Fibroblast of lung (primary cell): Measurements from ENCODE around the gene PGA5. TPM values are rescaled to one million over a fixed set of nuclear protein-coding genes. Genes with fewer than 3 reads are reported as not detected.

Experiments used
- DNase-seq, 2 donors: peaks; one replicate each; pipeline versions ENCODE4 v3.0.0 to v3.0.0-alpha.2; 2010; ENCODE audit warnings: low read depth in 2 of 2
- H2AFZ ChIP-seq: 2 replicates; pipeline ENCODE4 v1.5.1; 2012; ENCODE audit warnings: low read length, control low read depth, inconsistent platforms
- H3K27ac ChIP-seq: 2 replicates; pipeline ENCODE4 v1.5.1; 2011; ENCODE audit warnings: low read length, control low read depth; ENCODE audit not compliant: insufficient read depth
- H3K27me3 ChIP-seq: 2 replicates; pipeline ENCODE4 v1.5.1; 2011; ENCODE audit warnings: mild to moderate bottlenecking, low read length; ENCODE audit not compliant: control insufficient read depth, insufficient read depth
- H3K36me3 ChIP-seq: 2 replicates; pipeline ENCODE4 v1.5.1; 2011; ENCODE audit warnings: low read length; ENCODE audit not compliant: control insufficient read depth, insufficient read depth
- H3K4me1 ChIP-seq: 2 replicates; pipeline ENCODE4 v1.5.1; 2011; ENCODE audit warnings: low read length; ENCODE audit not compliant: control insufficient read depth, insufficient read depth; ENCODE audit errors: extremely low read depth
- H3K4me2 ChIP-seq: 2 replicates; pipeline ENCODE4 v1.5.1; 2011; ENCODE audit warnings: low read length, control low read depth; ENCODE audit not compliant: insufficient read depth; ENCODE audit errors: extremely low read depth
- H3K4me3 ChIP-seq, 4 experiments: fragments of 200-600 bp in 1 of 4; sonication (generic) in 1 of 4; replicated peaks in 1 of 4; 2 replicates each; pipeline ENCODE4 v1.5.1; 2011 to 2016; ENCODE audit warnings: low read length in 4 of 4, low read depth in 3 of 4, mild to moderate bottlenecking in 3 of 4, control low read depth in 2 of 4, inconsistent platforms in 1 of 4, mixed read lengths in 1 of 4; ENCODE audit not compliant: insufficient read depth in 1 of 4; ENCODE audit errors: control extremely low read depth in 1 of 4
- H3K79me2 ChIP-seq: 2 replicates; pipeline ENCODE4 v1.5.1; 2012; ENCODE audit warnings: mild to moderate bottlenecking, low read length, inconsistent platforms; ENCODE audit not compliant: control insufficient read depth, insufficient read depth
- H3K9ac ChIP-seq: 2 replicates; pipeline ENCODE4 v1.5.1; 2011; ENCODE audit warnings: mild to moderate bottlenecking, low read length, control low read depth; ENCODE audit not compliant: insufficient read depth
- H3K9me3 ChIP-seq: 2 replicates; pipeline ENCODE4 v1.5.1; 2012; ENCODE audit warnings: low read depth, low read length; ENCODE audit not compliant: control insufficient read depth, insufficient read depth
- H4K20me1 ChIP-seq: 2 replicates; pipeline ENCODE4 v1.5.1; 2011; ENCODE audit warnings: low read length; ENCODE audit not compliant: control insufficient read depth, insufficient read depth; ENCODE audit errors: extremely low read depth
- EZH2 ChIP-seq: IDR thresholded peaks from 2 replicates; pipeline ENCODE4 v1.5.1; 2012; ENCODE audit warnings: low read length, control low read depth, mild to moderate bottlenecking; ENCODE audit errors: missing control alignments
- polyA plus RNA-seq, 2 donors: library from polyadenylated mRNA; depleted of rRNA in 1 of 2; stranded (reverse) in 1 of 2; unstranded in 1 of 2; fragments of >200 nt; gene quantifications; 2 replicates each; pipeline ENCODE4 v1.2.1, GENCODE V29; 2011 to 2012; ENCODE audit warnings: missing spikeins in 1 of 2
- total RNA-seq: library from RNA; depleted of rRNA; stranded (reverse); fragments of >200 nt; gene quantifications from 2 replicates; pipeline ENCODE4 v1.2.1, GENCODE V29; 2014
- TF ChIP-seq, protein P1 (sequence below), 2 donors: IDR thresholded peaks in 1 of 2; conservative IDR thresholded peaks in 1 of 2; 1 replicate in 1 of 2; 2 replicates in 1 of 2; pipeline ENCODE4 v1.5.1; 2011 to 2012; ENCODE audit warnings: low read length in 2 of 2, control low read depth in 1 of 2, inconsistent platforms in 1 of 2, low read depth in 1 of 2, mild to moderate bottlenecking in 1 of 2

Gene PGA5
- total and polyA plus RNA-seq, 2 donors (not counting 1 experiment from before 2014, with no cell fraction given): 1.3 to 3.3 TPM

DNA sequence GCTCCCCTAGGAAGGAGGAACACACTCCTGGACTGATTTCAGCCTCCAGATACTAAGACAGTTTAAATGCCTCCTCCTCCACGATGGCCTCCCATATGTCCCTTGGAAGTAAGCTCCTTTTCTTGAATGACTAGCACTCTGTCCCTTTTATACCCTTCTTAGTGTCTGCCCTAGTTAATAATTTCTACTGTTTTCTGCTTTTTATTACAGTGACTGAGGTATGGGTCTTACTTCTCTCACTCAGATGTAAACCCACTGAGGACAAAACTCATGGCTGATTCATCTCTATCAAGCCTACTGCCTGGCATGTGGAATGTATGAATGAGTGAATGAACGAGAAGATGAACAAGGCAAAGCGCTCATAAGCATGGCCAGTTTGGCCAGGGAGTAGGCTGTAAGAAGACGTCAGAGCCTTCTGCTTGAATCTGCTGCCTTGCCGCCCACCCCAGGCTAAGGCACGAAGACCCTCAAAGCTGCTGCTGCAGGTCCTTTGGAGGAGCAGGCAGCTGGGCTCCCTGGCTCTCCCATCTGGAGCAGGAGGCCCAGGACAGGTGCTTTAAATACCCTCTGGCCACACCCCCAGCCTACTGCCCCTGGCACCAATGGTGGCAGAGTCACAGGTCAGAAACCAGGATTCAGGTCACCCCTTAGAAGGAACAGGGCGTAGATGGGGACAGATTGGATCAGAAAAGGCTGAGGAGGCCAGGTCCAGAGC is 45.8 kb upstream of the PGA5 start:
- TF ChIP-seq, protein P1, sequence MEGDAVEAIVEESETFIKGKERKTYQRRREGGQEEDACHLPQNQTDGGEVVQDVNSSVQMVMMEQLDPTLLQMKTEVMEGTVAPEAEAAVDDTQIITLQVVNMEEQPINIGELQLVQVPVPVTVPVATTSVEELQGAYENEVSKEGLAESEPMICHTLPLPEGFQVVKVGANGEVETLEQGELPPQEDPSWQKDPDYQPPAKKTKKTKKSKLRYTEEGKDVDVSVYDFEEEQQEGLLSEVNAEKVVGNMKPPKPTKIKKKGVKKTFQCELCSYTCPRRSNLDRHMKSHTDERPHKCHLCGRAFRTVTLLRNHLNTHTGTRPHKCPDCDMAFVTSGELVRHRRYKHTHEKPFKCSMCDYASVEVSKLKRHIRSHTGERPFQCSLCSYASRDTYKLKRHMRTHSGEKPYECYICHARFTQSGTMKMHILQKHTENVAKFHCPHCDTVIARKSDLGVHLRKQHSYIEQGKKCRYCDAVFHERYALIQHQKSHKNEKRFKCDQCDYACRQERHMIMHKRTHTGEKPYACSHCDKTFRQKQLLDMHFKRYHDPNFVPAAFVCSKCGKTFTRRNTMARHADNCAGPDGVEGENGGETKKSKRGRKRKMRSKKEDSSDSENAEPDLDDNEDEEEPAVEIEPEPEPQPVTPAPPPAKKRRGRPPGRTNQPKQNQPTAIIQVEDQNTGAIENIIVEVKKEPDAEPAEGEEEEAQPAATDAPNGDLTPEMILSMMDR (conservative IDR thresholded peaks at IDR 0.05 in 1 of 2, IDR thresholded peaks at IDR 0.05 in 1 of 2; ENCODE audit: low read depth in 1 of 2, low read length in 2 of 2): no peak
- no peak for TF ChIP-seq EZH2
- no peaks in the 10 kb centered on the region for H3K9me3 ChIP-seq

DNA sequence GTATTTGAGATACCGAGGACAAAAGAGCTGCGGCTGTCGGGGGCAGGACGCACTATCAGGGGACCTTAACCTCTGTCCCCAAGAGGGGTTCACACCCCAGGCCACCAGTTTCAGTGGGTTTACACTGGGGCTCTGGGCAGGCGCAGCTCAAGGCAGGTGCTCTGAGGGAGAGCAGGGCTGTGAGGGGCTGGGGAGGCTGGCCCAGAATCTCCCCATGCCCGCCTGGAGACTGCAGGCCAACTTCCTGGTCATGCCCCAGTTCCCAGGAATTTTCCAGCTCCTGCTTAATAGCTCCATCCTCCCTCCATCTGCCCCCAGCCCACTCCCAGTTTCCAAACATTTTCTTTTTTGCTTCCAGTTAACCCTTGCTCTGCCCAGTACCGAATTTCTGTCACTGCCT is 45.3 kb upstream of the PGA5 start:
- Histone ChIP-seq H3K4me1 (no peaks in the 10 kb centered on the region), H3K36me3 (no peaks in the 10 kb centered on the region), H3K9me3 (no peaks in the 10 kb centered on the region), H4K20me1 (no peaks in the 10 kb centered on the region), H3K27ac (no peak overlapping the region), H2AFZ (no peak overlapping the region), H3K4me3 (no peak overlapping the region), H3K27me3 (no peaks in the 10 kb centered on the region), H3K9ac (no peak overlapping the region), H3K79me2 (no peaks in the 10 kb centered on the region), H3K4me2 (no peak overlapping the region)
- TF ChIP-seq EZH2: no peak
- TF ChIP-seq, protein P1 (conservative IDR thresholded peaks at IDR 0.05 in 1 of 2, IDR thresholded peaks at IDR 0.05 in 1 of 2; ENCODE audit: low read depth in 1 of 2, low read length in 2 of 2): no peak
- no peak for DNase-seq

More for the DNA sequence above, 45.8 kb upstream of the PGA5 start:
- H3K36me3 ChIP-seq: no peaks in the 10 kb centered on the region
- DNase-seq: no peak
- H3K79me2 ChIP-seq: no peaks in the 10 kb centered on the region
- no peak overlapping the region for H3K27ac ChIP-seq
- H3K4me2 ChIP-seq: no peak overlapping the region
- H3K27me3 ChIP-seq: no peaks in the 10 kb centered on the region
- H3K4me1 ChIP-seq: no peaks in the 10 kb centered on the region
- H3K4me3 ChIP-seq: no peak overlapping the region
- H3K9ac ChIP-seq: no peak overlapping the region
- no peak overlapping the region for H2AFZ ChIP-seq
- H4K20me1 ChIP-seq: no peaks in the 10 kb centered on the region

DNA sequence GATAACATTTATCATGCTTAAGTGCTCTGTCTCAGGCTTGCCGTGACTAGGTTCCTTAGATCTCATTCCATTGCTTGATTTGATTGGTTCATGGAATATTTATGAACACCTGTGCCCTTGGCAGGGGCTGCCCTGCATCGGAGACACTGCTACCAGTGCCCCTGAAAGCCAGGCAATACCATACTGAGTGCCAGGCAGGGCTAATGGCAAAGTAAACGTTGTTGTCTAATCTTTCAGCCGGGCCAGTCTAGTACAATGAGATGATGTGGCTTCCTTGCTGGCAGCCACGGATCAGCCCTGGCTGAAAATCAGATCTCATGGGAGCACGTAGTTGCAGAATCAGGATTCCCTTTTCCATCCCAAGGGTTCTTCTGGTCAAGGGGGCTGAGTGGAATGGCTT is 42.6 kb upstream of the PGA5 start:
- no peaks in the 10 kb centered on the region for H3K9me3 ChIP-seq
- H3K4me1 ChIP-seq: no peaks in the 10 kb centered on the region
- no peaks in the 10 kb centered on the region for H3K36me3 ChIP-seq
- no peak for DNase-seq
- peaks cover 3% of the 10 kb centered on the region for H3K27me3 ChIP-seq
- no peak overlapping the region for H3K9ac ChIP-seq
- no peaks in the 10 kb centered on the region for H3K79me2 ChIP-seq
- H3K4me2 ChIP-seq: no peak overlapping the region
- no peaks in the 10 kb centered on the region for H4K20me1 ChIP-seq
- TF ChIP-seq, protein P1 (conservative IDR thresholded peaks at IDR 0.05 in 1 of 2, IDR thresholded peaks at IDR 0.05 in 1 of 2; ENCODE audit: low read depth in 1 of 2, low read length in 2 of 2): no peak
- TF ChIP-seq EZH2: no peak
- H2AFZ ChIP-seq: no peak overlapping the region
- no peak overlapping the region for H3K4me3 ChIP-seq
- no peak overlapping the region for H3K27ac ChIP-seq
